LNCaP clone FGC (cell line): ENCODE results near the gene HUNK.

ENCODE experiments used
- DNase-seq: peaks from one replicate; pipeline ENCODE4 v3.0.0-alpha.2; 2011; ENCODE audit warnings: low read depth
- H3K4me3 ChIP-seq: 2 replicates; pipeline ENCODE4 v1.5.1; 2011; ENCODE audit warnings: mild to moderate bottlenecking, low read depth, low read length, control low read depth
- TF ChIP-seq, protein P1 (sequence below): IDR thresholded peaks from 2 replicates; pipeline ENCODE4 v1.5.1; 2012; ENCODE audit warnings: mild to moderate bottlenecking; ENCODE audit not compliant: control insufficient read depth, insufficient read depth; ENCODE audit errors: extremely low read depth

Gene HUNK

DNA sequence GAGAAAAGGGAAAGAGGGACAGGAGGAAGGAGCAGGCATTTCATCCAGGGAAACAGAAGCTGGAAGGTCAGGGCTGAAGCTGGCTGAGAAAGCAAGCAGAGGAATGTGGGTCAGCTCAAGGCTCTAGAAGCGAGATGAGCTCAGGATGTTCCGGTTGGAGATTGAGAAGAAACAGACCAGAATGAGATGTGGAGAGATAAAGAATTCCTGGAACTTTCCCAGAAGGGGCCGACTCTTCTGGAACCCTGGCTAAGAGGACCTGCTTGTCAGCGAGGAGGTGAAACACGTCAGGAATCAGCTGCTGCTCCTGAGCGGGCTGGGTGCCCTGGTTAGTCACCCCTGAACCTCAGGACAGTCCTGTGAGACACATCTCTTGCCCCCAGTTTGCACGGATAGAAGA lies 75.9 kb downstream of the HUNK start:
- DNase-seq: no peak

DNA sequence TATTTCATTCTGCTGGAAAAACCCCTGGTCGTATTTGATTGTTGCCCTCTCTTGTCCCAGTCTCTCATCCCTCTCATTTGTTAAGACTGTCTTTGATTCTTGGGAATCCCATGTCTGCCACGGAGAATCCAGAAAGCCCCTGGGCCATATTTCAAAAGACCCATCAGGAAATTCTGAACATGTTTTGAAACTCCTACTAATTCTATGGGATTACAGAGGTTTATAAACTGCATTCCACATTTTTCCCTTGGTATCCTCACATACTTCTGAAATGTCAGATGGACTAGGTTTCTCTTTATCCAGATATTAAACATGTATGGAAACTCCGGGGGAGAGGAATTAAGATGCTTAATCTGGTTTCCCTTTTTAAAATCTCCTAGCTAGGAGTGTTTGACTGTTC lies 80.0 kb downstream of the HUNK start:
- no peak for DNase-seq
- no peak overlapping the region for H3K4me3 ChIP-seq
- TF ChIP-seq, protein P1, sequence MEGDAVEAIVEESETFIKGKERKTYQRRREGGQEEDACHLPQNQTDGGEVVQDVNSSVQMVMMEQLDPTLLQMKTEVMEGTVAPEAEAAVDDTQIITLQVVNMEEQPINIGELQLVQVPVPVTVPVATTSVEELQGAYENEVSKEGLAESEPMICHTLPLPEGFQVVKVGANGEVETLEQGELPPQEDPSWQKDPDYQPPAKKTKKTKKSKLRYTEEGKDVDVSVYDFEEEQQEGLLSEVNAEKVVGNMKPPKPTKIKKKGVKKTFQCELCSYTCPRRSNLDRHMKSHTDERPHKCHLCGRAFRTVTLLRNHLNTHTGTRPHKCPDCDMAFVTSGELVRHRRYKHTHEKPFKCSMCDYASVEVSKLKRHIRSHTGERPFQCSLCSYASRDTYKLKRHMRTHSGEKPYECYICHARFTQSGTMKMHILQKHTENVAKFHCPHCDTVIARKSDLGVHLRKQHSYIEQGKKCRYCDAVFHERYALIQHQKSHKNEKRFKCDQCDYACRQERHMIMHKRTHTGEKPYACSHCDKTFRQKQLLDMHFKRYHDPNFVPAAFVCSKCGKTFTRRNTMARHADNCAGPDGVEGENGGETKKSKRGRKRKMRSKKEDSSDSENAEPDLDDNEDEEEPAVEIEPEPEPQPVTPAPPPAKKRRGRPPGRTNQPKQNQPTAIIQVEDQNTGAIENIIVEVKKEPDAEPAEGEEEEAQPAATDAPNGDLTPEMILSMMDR: no peak

More for the DNA sequence above, 75.9 kb downstream of the HUNK start:
- TF ChIP-seq, protein P1: no peak
- no peak overlapping the region for H3K4me3 ChIP-seq

- TF ChIP-seq, protein P1: no peak
- no peak for DNase-seq
- no peak overlapping the region for H3K4me3 ChIP-seq
Observed at GRCh38 chr21:31957631-31958030, 84.8 kb downstream of the HUNK start.

DNA sequence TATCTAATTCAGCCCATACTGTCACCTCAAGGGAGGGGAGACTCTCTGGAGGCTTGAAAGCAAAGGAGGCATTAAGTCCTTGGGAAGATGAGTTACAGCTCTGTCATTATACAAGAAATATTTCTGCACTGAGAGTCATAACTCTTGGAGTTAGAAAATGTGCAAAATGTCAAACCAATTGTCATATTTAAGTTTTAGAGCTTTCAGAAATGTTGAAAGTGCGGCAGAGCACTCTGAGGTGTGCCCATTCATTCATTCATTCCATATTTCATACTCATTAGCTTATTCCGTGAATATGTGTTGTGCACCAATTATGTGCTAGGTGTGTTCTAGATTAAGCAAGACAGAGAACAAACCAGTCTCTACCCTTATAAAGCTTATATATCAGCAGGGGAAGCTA lies 87.1 kb downstream of the HUNK start:
- H3K4me3 ChIP-seq: no peak overlapping the region
- TF ChIP-seq, protein P1: no peak

GRCh38 chr21:31961027-31961426 lies 88.2 kb downstream of the HUNK start:
- no peak overlapping the region for H3K4me3 ChIP-seq
- TF ChIP-seq, protein P1: no peak
- DNase-seq: no peak

More for the DNA sequence above, 87.1 kb downstream of the HUNK start:
- DNase-seq: no peak

- TF ChIP-seq, protein P1: no peak
- DNase-seq: no peak
- no peak overlapping the region for H3K4me3 ChIP-seq
Observed at GRCh38 chr21:31961704-31962103, 88.9 kb downstream of the HUNK start.

DNA sequence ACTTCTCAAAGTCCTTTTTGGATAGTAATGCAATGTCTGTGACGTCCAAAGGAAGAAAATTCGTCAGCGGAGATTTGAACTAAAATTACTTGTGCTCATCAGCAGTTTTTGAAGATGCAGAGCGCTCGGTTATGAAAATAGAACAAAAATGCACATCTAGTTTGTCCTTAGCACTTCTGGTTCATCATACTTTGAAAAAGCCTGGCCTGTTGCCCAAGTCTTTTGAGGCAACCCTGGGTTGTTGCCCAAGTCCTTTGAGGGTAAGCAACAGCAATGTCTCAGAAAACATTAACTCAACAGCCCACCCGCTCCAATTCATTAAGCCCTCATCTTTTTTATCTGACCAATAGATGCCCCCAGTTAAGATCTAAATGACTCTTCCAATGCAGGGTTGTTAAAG lies 91.9 kb downstream of the HUNK start:
- DNase-seq: no peak
- no peak overlapping the region for H3K4me3 ChIP-seq
- TF ChIP-seq, protein P1: no peak
